H1 (cell line): ENCODE measurements around the gene C4orf33. TPM values are rescaled to one million over a fixed set of nuclear protein-coding genes. Genes with fewer than 3 reads are reported as not detected.

ENCODE experiments used
- ASH2L ChIP-seq: fragments of 200-600, 300-600 bp; sonication (generic); IDR thresholded peaks from one replicate; pipeline ENCODE4 v1.7.1; 2017; ENCODE audit warnings: low read length
- BACH1 ChIP-seq: IDR thresholded peaks from 2 replicates; pipeline ENCODE4 v1.6.1; 2012; ENCODE audit warnings: low read length, improper control_type of control experiment
- BCL11A ChIP-seq, 2 experiments: IDR thresholded peaks; one replicate each; pipeline ENCODE4 v1.6.1; 2011; ENCODE audit warnings: low read depth in 2 of 2, low read length in 2 of 2, mild to moderate bottlenecking in 2 of 2
- CREB1 ChIP-seq: IDR thresholded peaks from 2 replicates; pipeline ENCODE4 v1.6.1; 2012; ENCODE audit warnings: inconsistent platforms
- EZH2 ChIP-seq: fragments of 200-600 bp; sonication (generic); IDR thresholded peaks from 2 replicates; pipeline ENCODE4 v1.7.1; 2012; ENCODE audit warnings: low read depth, mild to moderate bottlenecking, moderate library complexity, low read length, inconsistent platforms; ENCODE audit not compliant: severe bottlenecking
- FOSL1 ChIP-seq: IDR thresholded peaks from 2 replicates; pipeline ENCODE4 v1.6.1; 2011; ENCODE audit warnings: mild to moderate bottlenecking, low read depth, low read length, moderate library complexity; ENCODE audit not compliant: insufficient read depth
- HDAC2 ChIP-seq, 2 experiments: fragments of 300-600 bp in 1 of 2; sonication (generic) in 1 of 2; IDR thresholded peaks; 2 replicates each; pipeline ENCODE4 v1.6.1; 2011 to 2012; ENCODE audit warnings: low read depth in 2 of 2, low read length in 2 of 2, mild to moderate bottlenecking in 2 of 2, moderate library complexity in 2 of 2, borderline replicate concordance in 1 of 2, inconsistent platforms in 1 of 2
- KDM4A ChIP-seq: IDR thresholded peaks from one replicate; pipeline ENCODE4 v1.7.1; 2012; ENCODE audit warnings: low read depth, mild to moderate bottlenecking, moderate library complexity, low read length, inconsistent platforms; ENCODE audit not compliant: severe bottlenecking
- POLR2A ChIP-seq, 2 experiments: IDR thresholded peaks; 1 replicate in 1 of 2; 2 replicates in 1 of 2; pipeline ENCODE4 v1.6.1; 2011; ENCODE audit warnings: low read depth in 2 of 2, low read length in 2 of 2, mild to moderate bottlenecking in 2 of 2; ENCODE audit errors: control extremely low read depth in 1 of 2
- POLR2AphosphoS5 ChIP-seq: IDR thresholded peaks from 2 replicates; pipeline ENCODE4 v1.6.1; 2011; ENCODE audit warnings: low read depth, low read length
- SP2 ChIP-seq: IDR thresholded peaks from 2 replicates; pipeline ENCODE4 v1.6.1; 2012; ENCODE audit warnings: mild to moderate bottlenecking, low read length, inconsistent platforms
- SP4 ChIP-seq: IDR thresholded peaks from 2 replicates; pipeline ENCODE4 v1.6.1; 2012; ENCODE audit warnings: low read length, inconsistent platforms
- polyA plus RNA-seq, 7 experiments: library from polyadenylated mRNA; depleted of rRNA in 3 of 7; stranded (reverse) in 5 of 7; unstranded in 2 of 7; fragments of >200 nt in 5 of 7; fragments of 200-250 nt in 2 of 7; gene quantifications; 1 replicate in 5 of 7; 2 replicates in 1 of 7; 4 replicates in 1 of 7; pipeline versions ENCODE4 v1.2.1 to v1.2.3, GENCODE V29; 2011 to 2013; ENCODE audit warnings: missing spikeins in 2 of 7, mixed read lengths in 2 of 7
- total RNA-seq: library from RNA; stranded (reverse); fragmentation: NEBNext Ultra II Directional; extraction: Animal tissue kit (Norgen Biotek cat#: 25700); gene quantifications from 2 replicates; pipeline ENCODE4 v1.2.1, GENCODE V29; 2021

Gene C4orf33
- total and polyA plus RNA-seq, 2 of the 8 experiments (the other 6 are each of a cell fraction or from before 2014, with no cell fraction given), result 3.4 to 6.0 TPM

- no peak for TF ChIP-seq BCL11A (IDR thresholded peaks at IDR 0.05; ENCODE audit: low read depth in 2 of 2, low read length in 2 of 2)
- TF ChIP-seq CREB1, result no peak
- TF ChIP-seq EZH2, result no peak
- TF ChIP-seq POLR2A (IDR thresholded peaks at IDR 0.05; ENCODE audit: control extremely low read depth in 1 of 2, low read depth in 2 of 2, low read length in 2 of 2), result peak in 1 of 2 experiments; percentile 46; a peak in 2 of 3 replicates
- TF ChIP-seq SP2, result no peak
- TF ChIP-seq BACH1, result no peak
- no peak for TF ChIP-seq SP4
- TF ChIP-seq KDM4A, result peak; percentile 71
- TF ChIP-seq POLR2AphosphoS5, result no peak
- TF ChIP-seq ASH2L, result peak; percentile 71
- peak in 1 of 2 experiments; percentile 61; a peak in 1 of 4 replicates for TF ChIP-seq HDAC2 (IDR thresholded peaks at IDR 0.05; ENCODE audit: borderline replicate concordance in 1 of 2, low read depth in 2 of 2, low read length in 2 of 2)
- no peak for TF ChIP-seq FOSL1
Observed at GRCh38 chr4:129095811-129096454, at the start of gene C4orf33 (continued).
